GM06990 (cell line): ENCODE measurements around the gene PRR22.
"Not testable (repeated sequence)": the region's sequence is repeated elsewhere in the genome, so short reads cannot be mapped to it uniquely, and the experiment has no call there.

Experiments used
- DNase-seq: peaks from one replicate; pipeline ENCODE4 v3.0.0-alpha.2; 2011; ENCODE audit not compliant: insufficient read length; ENCODE audit errors: extremely low read depth
- H3K27me3 ChIP-seq: replicated peaks from 2 replicates; pipeline ENCODE4 v1.6.0; 2011; ENCODE audit warnings: low read length; ENCODE audit not compliant: control insufficient read depth, insufficient read depth
- H3K36me3 ChIP-seq: 2 replicates; pipeline ENCODE4 v1.5.1; 2011; ENCODE audit warnings: low read length; ENCODE audit not compliant: control insufficient read depth, insufficient read depth
- H3K4me3 ChIP-seq: replicated peaks from 2 replicates; pipeline ENCODE4 v1.5.1; 2011; ENCODE audit warnings: low read depth, mild to moderate bottlenecking, control low read depth, low read length
- TF ChIP-seq, protein P1 (sequence below): IDR thresholded peaks from 2 replicates; pipeline ENCODE4 v1.5.1; 2011; ENCODE audit warnings: low read length, control low read depth, mild to moderate bottlenecking, inconsistent platforms; ENCODE audit not compliant: insufficient read depth, poor library complexity, severe bottlenecking

Gene PRR22

DNA sequence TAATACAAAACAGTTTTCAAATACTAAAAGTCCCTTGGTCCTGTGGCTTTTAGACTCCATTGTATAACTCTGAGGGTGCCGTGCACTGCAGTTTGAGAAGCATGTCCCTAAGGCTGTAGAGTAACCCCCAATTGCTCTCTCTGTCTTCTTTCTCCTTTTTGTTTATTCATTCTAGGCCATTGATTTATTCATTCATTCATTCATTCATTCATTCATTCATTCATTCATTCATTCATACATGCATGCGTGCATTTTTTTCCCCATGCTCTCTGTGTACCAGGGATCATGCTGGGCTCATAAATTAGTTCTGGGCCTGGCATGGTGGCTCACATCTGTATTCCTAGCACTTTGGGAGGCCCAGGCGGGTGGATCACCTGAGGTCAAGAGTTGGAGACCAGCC, 19.3 kb downstream of the PRR22 start:
- no peaks in the 10 kb centered on the region for H3K27me3 ChIP-seq
- TF ChIP-seq, protein P1, sequence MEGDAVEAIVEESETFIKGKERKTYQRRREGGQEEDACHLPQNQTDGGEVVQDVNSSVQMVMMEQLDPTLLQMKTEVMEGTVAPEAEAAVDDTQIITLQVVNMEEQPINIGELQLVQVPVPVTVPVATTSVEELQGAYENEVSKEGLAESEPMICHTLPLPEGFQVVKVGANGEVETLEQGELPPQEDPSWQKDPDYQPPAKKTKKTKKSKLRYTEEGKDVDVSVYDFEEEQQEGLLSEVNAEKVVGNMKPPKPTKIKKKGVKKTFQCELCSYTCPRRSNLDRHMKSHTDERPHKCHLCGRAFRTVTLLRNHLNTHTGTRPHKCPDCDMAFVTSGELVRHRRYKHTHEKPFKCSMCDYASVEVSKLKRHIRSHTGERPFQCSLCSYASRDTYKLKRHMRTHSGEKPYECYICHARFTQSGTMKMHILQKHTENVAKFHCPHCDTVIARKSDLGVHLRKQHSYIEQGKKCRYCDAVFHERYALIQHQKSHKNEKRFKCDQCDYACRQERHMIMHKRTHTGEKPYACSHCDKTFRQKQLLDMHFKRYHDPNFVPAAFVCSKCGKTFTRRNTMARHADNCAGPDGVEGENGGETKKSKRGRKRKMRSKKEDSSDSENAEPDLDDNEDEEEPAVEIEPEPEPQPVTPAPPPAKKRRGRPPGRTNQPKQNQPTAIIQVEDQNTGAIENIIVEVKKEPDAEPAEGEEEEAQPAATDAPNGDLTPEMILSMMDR: no peak
- DNase-seq: no peak
- no peaks in the 10 kb centered on the region for H3K36me3 ChIP-seq
- no peak overlapping the region for H3K4me3 ChIP-seq

DNA sequence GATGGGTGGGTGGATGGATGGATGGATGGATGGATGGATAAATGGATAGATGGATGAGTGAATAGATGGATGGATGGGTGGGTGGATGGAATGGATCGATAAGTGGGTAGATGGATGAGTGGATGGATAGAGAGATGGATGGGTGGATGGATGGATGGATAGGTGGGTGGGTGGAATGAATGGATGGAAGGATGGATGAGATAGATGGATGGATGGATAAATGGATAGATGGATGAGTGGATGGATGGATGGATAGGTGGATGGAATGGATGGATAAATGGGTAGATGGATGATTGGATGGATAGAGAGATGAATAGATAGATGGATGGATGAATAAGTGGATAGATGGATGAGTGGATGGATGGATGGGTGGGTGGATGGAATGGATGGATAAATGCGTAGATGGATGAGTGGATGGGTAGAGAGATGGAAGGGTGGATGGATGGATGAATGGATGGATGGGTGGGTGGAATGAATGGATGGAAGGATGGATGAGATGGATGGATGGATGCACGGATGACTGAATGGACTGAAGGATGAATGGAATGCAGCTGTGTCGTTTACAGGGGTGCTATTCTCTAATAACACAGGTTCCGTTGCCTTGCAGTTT, 21.8 kb downstream of the PRR22 start:
- Histone ChIP-seq H3K36me3 (no peaks in the 10 kb centered on the region), H3K27me3 (no peaks in the 10 kb centered on the region), H3K4me3 (no peak overlapping the region)
- TF ChIP-seq, protein P1: no peak
- no peak for DNase-seq

DNA sequence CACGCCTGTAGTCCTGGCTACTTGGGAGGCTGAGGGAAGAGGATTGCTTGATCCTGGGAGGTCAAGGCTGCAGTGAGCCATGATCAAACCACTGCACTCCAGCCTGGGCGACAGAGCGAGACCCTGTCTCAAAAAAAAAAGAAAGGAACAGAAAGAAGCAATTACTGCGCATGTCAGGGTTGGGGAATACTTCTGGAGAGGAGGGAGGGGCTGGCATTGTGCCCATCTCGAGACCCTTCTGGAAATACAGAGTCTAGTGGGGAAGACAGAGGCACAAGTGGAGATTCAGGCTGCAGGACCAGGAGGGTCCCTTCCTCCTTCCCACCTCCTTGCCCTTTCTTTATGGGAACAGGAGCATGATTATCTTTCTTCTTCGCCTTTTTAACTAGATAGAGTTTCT, 30.8 kb downstream of the PRR22 start:
- TF ChIP-seq, protein P1: no peak
- Histone ChIP-seq H3K27me3 (no peaks in the 10 kb centered on the region), H3K36me3 (no peaks in the 10 kb centered on the region), H3K4me3 (no peak overlapping the region)
- DNase-seq: no peak

DNA sequence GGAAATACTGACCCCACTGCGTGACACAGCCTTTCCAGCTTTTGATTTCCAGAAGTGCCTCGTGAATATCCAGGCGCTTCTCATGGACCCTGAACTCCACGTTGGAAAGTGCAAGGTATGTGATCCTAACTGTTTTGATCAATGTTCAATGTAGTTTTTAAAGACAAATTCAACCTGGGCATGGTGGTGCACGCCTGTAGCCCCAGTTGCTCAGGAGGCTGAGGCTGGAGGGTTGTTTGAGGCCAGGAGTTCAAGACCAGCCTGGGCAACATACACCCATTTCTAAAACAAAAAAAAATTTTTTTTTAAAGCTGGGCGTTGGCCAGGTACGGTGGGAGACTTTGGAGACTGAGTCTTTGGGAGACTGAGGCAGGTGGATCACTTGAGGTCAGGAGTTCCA, 32.8 kb downstream of the PRR22 start:
- TF ChIP-seq, protein P1: no peak
- DNase-seq: no peak
- Histone ChIP-seq H3K27me3 (no peaks in the 10 kb centered on the region), H3K36me3 (no peaks in the 10 kb centered on the region), H3K4me3 (no peak overlapping the region)

DNA sequence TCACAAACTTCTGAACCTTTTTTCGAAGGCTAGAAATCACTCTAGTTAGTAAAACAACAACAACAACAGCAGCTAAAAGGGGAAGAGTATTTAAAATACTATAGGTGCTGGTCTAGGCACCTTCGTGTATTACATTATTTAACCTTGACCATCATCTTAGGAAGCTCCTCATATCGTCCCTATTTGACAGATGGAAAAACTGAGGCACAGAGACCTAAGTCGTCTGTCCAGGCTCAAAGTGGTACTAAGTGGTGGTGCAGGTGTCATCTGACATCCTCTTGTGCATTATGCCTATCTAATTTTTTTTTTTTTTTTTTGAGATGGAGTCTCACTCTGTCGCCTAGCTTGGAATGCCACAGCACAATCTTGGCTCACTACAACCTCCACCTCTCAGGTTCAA, 35.0 kb downstream of the PRR22 start:
- H3K27me3 ChIP-seq: no peaks in the 10 kb centered on the region
- no peak overlapping the region for H3K4me3 ChIP-seq
- no peaks in the 10 kb centered on the region for H3K36me3 ChIP-seq
- TF ChIP-seq, protein P1: no peak
- no peak for DNase-seq

DNA sequence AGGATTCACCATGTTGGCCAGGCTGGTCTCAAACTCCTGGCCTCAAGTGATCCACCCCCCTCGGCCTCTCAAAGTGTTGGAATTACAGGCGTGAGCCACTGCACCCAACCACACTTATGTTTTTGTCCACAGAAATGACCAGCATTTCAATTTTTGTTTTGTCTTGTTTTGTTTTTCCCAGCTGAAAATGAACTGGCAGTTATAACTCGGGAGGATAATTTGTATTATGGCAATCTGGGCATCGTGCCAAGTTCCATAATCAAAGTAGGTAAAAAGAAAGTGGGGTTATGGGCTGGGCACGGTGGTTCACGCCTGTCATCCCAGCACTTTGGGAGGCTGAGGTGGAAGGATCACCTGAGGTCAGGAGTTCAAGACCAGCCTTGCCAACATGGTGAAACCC, 35.6 kb downstream of the PRR22 start:
- H3K36me3 ChIP-seq, H3K27me3 ChIP-seq, DNase-seq, H3K4me3 ChIP-seq: not testable (repeated sequence)

DNA sequence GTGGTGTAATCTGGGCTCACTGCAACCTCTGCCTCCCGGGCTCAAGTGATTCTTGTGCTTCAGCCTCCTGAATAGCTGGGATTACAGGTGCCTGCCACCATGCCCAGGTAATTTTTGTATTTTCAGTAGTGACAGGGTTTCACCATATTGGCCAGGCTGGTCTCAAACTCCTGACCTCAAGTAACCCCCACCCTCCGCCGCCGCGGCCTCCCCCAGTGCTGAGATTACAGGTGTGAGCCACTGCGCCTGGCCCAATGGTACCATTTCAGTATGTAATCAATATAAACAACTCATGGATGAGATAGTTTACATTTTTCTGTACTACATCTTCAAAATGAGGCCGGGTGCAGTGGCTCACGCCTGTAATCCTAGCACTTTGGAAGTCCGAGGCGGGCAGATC, 39.5 kb downstream of the PRR22 start:
- DNase-seq, H3K4me3 ChIP-seq, H3K36me3 ChIP-seq, H3K27me3 ChIP-seq: not testable (repeated sequence)
